Stromal cell of bone marrow (primary cell): ENCODE data around the gene FNDC10.

ENCODE experiments used
- DNase-seq: peaks from one replicate; pipeline ENCODE4 v3.0.0-alpha.2; 2012; ENCODE audit warnings: low read depth

The FNDC10 gene

GRCh38 chr1:1616045-1616790, 16.3 kb upstream of the FNDC10 start:
- DNase-seq, result no peak

DNA sequence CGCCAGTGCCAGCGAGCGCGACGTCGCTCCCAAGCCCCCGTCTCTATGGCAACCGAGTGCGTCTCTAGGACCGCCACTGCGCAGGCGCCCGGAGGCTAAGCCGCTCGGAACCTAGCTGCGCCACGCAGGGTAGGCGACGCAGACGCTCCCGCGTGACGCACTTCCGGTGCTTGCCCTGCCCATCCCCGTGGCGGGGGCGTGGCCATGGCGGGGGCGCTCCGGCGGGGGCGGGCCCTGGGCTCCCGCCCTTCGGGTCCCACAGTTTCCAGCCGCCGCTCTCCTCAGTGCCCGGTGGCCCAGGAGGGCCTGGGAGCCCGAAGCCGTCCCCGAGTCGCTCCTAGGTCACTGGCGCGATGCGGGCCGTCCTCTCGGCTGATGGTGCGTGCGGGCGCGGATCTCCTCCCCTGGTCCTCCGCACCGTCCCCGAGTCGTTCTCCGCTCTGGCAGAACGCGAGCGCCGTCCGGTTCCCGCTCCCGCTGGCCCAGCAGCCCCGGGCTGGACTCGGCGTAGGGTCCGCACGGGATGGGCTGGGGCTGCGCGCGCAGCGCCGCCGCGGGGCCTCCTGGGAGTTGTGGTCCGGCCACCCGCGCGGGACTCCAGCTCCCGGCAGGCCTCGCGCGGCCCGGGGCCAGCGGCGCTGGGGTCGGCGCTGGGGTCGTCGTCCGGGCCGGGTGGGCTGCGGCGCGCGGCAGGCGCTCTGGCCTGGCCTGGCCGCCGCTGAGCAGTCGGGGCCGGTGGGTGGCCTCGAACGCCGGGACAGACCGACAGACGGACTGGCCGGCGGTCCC, 15.5 kb upstream of the FNDC10 start, which contains the start of gene MIB2:
Gene MIB2 (plus strand): TSS at position 245 of the 789 bp plus-strand sequence. CDS start 7,953 bp downstream, outside the sequence.
- peak; percentile 86 for DNase-seq

- no peak for DNase-seq
Observed at GRCh38 chr1:1614954-1615255, 15.0 kb upstream of the FNDC10 start.

GRCh38 chr1:1614204-1614953, 14.4 kb upstream of the FNDC10 start:
- peak; percentile 32 for DNase-seq

DNA sequence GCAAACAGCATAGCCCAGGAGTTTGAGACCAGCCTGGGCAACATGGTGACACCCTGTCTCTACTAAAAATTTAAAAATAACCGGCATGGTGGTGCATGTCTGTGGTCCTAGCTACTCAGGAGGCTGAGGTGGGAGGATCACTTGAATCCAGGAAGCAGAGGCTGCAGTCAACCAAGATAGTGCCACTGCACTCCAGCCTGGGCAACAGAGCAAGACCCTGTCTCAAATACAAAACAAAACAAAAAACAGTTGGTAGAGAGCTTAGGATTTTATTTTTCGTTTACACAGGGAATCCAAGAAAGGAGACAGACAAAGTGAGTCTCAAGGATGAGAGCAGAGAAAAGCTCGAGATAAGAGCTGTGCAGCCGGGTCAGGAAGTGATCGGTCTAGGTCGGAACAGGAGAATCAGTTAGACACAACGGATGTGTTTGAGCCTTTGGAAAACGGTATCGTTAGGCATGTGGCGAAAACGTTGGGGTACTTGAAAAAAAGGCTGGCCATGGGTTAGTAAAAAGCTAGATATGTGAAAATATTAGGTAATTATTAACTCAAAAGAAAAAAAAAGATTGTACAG, 13.7 kb upstream of the FNDC10 start:
- DNase-seq, result no peak

DNA sequence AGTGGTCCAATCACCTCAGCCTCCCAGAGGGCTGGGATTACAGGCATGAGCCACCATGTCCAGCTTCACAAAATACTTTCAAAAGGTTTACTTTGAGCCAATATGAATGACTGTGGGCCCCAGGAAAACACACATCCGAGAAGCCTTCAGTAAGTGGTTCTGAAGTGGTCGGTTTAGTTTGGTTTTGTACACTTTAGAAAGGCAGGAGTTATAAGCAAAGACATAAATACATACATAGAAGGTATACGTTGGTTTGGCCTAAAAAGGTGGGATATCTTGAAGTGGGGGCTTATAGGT, 12.1 kb upstream of the FNDC10 start:
- no peak for DNase-seq

DNA sequence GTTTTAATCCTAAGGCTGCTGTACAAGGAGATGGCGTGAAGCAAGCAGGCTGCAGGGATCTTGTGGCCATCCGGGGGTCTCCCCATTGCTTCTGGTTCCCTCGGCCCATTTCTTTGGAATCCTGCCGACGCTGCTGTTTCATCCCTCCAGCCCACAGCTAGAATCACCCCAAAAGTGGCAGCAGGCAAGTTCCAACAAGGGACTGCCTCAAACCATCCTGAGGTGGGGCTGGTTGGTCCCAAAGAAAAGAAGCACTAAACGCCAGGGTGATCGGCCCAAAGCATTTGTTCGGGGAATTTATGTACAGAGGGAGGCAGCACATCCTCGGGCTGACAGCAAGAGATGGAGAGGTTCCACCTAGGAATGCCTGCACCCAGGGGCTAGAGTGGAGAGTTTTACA, 10.9 kb upstream of the FNDC10 start:
- no peak for DNase-seq

- DNase-seq, result no peak
Observed at GRCh38 chr1:1609822-1610485, 10.0 kb upstream of the FNDC10 start.

GRCh38 chr1:1606232-1606631, 6.3 kb upstream of the FNDC10 start:
- DNase-seq, result no peak

- DNase-seq, result no peak
Observed at GRCh38 chr1:1605724-1606123, 5.8 kb upstream of the FNDC10 start.

GRCh38 chr1:1605034-1605591, 5.2 kb upstream of the FNDC10 start:
- DNase-seq, result no peak

DNA sequence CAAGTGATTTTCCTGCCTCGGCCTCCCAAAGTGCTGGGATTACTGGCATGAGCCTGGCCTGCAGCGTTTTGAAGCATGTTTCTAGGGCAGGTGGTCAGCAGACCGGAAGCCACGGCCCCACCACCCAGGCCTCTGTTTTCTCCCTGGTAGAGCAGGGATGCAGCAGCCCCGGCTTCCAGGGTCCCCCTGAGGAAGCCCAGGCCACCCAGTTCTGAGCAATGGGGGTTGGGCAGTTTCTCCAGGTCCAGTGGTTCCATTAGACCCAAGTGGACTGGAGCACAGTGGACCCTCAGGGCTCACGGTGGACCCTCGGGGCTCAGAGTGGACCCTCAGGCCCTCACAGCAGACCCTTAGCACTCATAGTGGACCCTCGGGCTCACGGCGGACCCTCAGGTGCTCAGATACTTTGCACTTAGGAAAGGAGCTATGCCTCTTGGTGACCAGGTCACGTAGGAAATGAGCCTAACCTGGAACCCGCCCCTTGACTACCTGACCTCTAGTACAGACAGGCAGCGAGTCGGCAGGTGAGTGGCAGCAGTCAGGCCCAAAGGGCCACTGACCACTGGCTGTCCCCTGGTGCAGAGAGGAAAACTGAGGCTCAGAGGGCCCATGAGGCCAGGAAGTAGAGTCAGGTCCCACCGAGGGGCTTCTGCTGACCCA, 4.6 kb upstream of the FNDC10 start:
- DNase-seq, result no peak

GRCh38 chr1:1603671-1604373, 3.9 kb upstream of the FNDC10 start:
- no peak for DNase-seq

GRCh38 chr1:1602968-1603506, 3.1 kb upstream of the FNDC10 start:
- DNase-seq, result no peak

DNA sequence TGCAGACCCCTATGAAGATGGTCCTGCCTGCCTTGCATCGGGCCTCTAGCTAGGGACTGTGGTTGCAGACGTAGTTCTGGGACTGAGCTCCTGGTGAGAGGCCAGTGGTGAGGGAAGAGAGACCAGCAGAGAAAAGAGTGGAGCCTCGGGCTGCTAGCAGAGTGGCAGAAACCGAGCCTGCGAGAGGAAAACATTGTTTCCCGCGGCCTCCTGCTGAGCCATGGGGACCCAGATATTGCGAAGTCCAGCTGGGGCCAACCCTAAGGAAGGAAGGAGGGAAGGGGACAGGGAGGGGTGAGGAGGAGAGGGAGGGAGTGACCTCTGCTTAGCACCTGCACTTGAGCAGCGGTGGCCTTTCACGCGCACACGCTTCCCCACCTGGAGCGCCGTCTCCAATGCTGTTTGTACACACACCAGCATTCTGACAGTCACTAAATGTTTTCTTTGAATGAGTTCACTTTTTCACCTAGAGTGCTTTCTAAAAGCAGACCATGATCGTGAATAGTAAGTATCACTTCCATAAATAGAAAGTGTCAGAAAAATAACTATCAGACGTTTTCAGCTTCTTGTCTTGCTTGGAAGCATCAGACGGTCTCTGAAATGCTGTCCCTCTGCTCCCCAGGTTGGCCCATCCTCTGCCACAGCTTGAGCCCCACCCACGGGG, 2.5 kb upstream of the FNDC10 start:
- DNase-seq, result no peak

- DNase-seq, result no peak
Observed at GRCh38 chr1:1601564-1602303, 1.8 kb upstream of the FNDC10 start.

GRCh38 chr1:1600861-1601563, 1.1 kb upstream of the FNDC10 start:
- no peak for DNase-seq
